ENCODE results near the gene FAM234B.
A peak's percentile ranks its signal among the peaks of the same experiment; 100 is the strongest.

FAM234B gene

DNA sequence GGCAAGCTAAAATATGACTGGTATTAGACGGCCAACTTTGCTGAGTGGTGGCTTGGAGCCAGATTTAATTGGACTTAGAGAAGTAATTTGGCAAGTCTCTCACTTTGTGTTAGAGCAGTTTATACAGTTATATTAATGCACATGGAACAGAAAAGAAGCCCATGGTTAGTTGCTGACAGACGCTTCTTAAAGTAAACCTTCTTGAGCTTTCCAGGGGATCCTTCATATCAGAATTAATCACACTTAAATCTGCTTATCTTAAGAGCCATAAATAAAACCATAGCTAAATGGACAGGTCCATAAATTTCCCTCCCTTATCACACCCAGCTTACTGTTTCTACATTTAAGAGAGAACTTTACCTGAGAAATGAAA, 49.7 kb downstream of the FAM234B start:
- Histone ChIP-seq H3K36me3 (replicated peaks; ENCODE audit: low read depth, low read length) (no peaks in the 10 kb centered on the region), H3K9ac (ENCODE audit: low read length) (no peak overlapping the region), H3K4me3 (ENCODE audit: low read length) (no peak overlapping the region), H2AFZ (ENCODE audit: low read depth, low read length) (no peak overlapping the region), H3K27me3 (ENCODE audit: low read depth, low read length) (peaks cover 61% of the 10 kb centered on the region), H3K9me3 (ENCODE audit: insufficient read depth, low read length) (no peaks in the 10 kb centered on the region), H3K4me2 (ENCODE audit: low read length) (peak overlapping the region; percentile 53), H4K20me1 (ENCODE audit: insufficient read depth, low read length) (peaks cover 20% of the 10 kb centered on the region), H3K79me2 (ENCODE audit: low read length) (no peaks in the 10 kb centered on the region), H3K4me1 (ENCODE audit: low read length) (peaks cover 65% of the 10 kb centered on the region), H3K27ac (ENCODE audit: low read length) (no peak overlapping the region)
- TF ChIP-seq EZH2phosphoT487 (IDR thresholded peaks at IDR 0.05; ENCODE audit: low read depth) = no peak
- TF ChIP-seq, protein P1, sequence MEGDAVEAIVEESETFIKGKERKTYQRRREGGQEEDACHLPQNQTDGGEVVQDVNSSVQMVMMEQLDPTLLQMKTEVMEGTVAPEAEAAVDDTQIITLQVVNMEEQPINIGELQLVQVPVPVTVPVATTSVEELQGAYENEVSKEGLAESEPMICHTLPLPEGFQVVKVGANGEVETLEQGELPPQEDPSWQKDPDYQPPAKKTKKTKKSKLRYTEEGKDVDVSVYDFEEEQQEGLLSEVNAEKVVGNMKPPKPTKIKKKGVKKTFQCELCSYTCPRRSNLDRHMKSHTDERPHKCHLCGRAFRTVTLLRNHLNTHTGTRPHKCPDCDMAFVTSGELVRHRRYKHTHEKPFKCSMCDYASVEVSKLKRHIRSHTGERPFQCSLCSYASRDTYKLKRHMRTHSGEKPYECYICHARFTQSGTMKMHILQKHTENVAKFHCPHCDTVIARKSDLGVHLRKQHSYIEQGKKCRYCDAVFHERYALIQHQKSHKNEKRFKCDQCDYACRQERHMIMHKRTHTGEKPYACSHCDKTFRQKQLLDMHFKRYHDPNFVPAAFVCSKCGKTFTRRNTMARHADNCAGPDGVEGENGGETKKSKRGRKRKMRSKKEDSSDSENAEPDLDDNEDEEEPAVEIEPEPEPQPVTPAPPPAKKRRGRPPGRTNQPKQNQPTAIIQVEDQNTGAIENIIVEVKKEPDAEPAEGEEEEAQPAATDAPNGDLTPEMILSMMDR (IDR thresholded peaks at IDR 0.05; ENCODE audit: low read depth, low read length) = no peak

DNA sequence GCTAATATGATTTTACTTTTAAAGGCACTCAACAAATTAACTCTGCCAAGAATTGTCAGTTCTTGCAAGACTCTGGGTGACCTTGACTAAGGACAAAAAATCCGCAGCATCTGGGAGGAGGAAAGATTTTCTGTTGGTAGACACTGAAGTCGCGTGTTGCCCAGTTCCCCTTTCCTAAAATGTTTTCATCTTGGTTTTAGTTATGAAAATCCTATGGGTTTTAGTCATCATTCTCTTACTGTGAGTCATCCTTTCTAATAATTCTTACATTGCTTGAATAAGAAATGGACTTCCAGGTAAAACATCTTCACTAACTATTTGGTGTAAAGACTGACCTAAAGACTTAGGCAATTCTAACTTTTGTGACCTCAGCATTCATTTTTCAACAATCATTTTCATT, 50.2 kb downstream of the FAM234B start:
- Histone ChIP-seq H3K27ac (ENCODE audit: low read length) (no peak overlapping the region), H2AFZ (ENCODE audit: low read depth, low read length) (no peak overlapping the region)
- TF ChIP-seq, protein P1 (IDR thresholded peaks at IDR 0.05; ENCODE audit: low read depth, low read length) = no peak
- TF ChIP-seq EZH2phosphoT487 (IDR thresholded peaks at IDR 0.05; ENCODE audit: low read depth) = peak; percentile 69; the same call in 1 of the 2 replicates

DNA sequence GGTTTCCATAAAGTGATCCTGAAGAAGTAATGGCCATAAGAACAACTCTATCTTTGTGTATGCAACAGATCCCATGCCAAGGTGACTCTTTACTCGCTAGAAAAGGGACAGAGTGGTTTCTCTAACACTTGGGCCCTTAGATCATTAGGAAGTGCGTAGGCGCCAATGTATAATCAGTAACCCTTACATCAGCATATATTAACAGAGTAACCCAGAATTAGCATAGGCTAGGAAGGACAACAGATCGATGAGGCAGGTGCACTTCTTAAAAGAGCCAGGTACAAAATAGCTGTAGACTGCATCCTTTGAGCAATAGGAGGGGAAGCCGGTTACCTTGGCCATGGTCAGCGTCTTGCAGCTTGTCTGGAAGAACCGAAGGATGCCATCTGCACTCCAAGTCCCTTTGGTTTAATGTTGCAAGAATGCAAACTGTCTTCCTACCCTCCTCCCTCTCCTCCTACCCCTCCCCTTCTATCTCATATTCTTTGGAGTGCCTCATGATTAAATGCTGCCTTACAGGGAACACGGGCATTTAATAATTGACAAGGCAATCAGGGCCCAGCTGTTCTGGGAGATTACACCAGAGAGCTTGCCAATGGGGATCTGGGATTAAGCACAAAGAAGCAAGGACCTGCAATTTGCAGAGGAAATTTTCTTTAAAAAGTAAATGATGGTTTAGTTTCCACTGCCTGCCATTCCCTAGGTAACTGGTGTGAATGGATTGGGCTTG, 51.2 kb downstream of the FAM234B start:
- H3K4me1 ChIP-seq (ENCODE audit: low read length) = peaks cover 59% of the 10 kb centered on the region

More for the DNA sequence above, 50.2 kb downstream of the FAM234B start:
- peaks cover 20% of the 10 kb centered on the region for H4K20me1 ChIP-seq (ENCODE audit: insufficient read depth, low read length)
- peaks cover 61% of the 10 kb centered on the region for H3K27me3 ChIP-seq (ENCODE audit: low read depth, low read length)
- peak overlapping the region; percentile 11 for H3K4me3 ChIP-seq (ENCODE audit: low read length)
- H3K4me1 ChIP-seq (ENCODE audit: low read length) = peaks cover 69% of the 10 kb centered on the region
- H3K9ac ChIP-seq (ENCODE audit: low read length) = no peak overlapping the region
- H3K9me3 ChIP-seq (ENCODE audit: insufficient read depth, low read length) = no peaks in the 10 kb centered on the region
- H3K79me2 ChIP-seq (ENCODE audit: low read length) = no peaks in the 10 kb centered on the region
- H3K4me2 ChIP-seq (ENCODE audit: low read length) = peak overlapping the region; percentile 53
- H3K36me3 ChIP-seq (replicated peaks; ENCODE audit: low read depth, low read length) = no peaks in the 10 kb centered on the region

DNA sequence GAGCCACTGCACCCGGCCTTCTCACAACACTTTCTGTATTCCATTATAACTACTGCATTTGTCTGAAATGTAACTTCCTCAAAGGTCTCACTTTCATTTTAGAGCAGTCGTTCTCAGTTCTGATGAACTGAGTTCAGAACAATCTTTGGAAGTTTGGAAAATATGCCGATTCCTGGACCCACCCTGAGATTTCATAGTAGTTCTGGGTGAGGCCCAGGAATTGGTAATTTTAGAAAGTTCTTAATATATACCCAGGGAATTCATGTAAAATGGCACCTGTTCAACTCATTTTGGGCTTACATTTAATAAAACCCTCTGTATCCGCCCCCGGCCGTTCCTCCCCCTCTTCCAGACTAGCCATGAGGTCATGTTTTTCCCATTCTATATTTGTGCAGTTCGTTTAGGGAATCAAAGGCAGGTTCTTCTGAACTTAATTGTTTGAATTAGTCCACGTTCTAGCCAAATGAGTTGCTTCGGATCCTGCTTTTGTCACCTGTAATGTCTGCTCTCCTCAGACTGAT, 53.4 kb downstream of the FAM234B start:
- TF ChIP-seq, protein P1 (IDR thresholded peaks at IDR 0.05; ENCODE audit: low read depth, low read length) = no peak
- TF ChIP-seq EZH2phosphoT487 (IDR thresholded peaks at IDR 0.05; ENCODE audit: low read depth) = no peak
- Histone ChIP-seq H2AFZ (ENCODE audit: low read depth, low read length) (peak overlapping the region; percentile 93), H3K36me3 (replicated peaks; ENCODE audit: low read depth, low read length) (no peaks in the 10 kb centered on the region), H3K79me2 (ENCODE audit: low read length) (no peaks in the 10 kb centered on the region), H3K4me1 (ENCODE audit: low read length) (peaks cover 46% of the 10 kb centered on the region), H3K4me3 (ENCODE audit: low read length) (peak overlapping the region; percentile 80), H3K4me2 (ENCODE audit: low read length) (peak overlapping the region; percentile 98), H3K27ac (ENCODE audit: low read length) (no peak overlapping the region), H3K9me3 (ENCODE audit: insufficient read depth, low read length) (no peaks in the 10 kb centered on the region), H3K9ac (ENCODE audit: low read length) (peak overlapping the region; percentile 47), H4K20me1 (ENCODE audit: insufficient read depth, low read length) (peaks cover 13% of the 10 kb centered on the region), H3K27me3 (ENCODE audit: low read depth, low read length) (peaks cover 64% of the 10 kb centered on the region)

More for the DNA sequence above, 51.2 kb downstream of the FAM234B start:
- peak overlapping the region; percentile 53 for H3K4me2 ChIP-seq (ENCODE audit: low read length)
- peaks cover 15% of the 10 kb centered on the region for H4K20me1 ChIP-seq (ENCODE audit: insufficient read depth, low read length)
- no peaks in the 10 kb centered on the region for H3K79me2 ChIP-seq (ENCODE audit: low read length)
- no peak overlapping the region for H2AFZ ChIP-seq (ENCODE audit: low read depth, low read length)
- peaks cover 67% of the 10 kb centered on the region for H3K27me3 ChIP-seq (ENCODE audit: low read depth, low read length)
- H3K9ac ChIP-seq (ENCODE audit: low read length) = no peak overlapping the region
- no peaks in the 10 kb centered on the region for H3K36me3 ChIP-seq (replicated peaks; ENCODE audit: low read depth, low read length)
- H3K9me3 ChIP-seq (ENCODE audit: insufficient read depth, low read length) = no peaks in the 10 kb centered on the region
- H3K27ac ChIP-seq (ENCODE audit: low read length) = no peak overlapping the region
- TF ChIP-seq, protein P1 (IDR thresholded peaks at IDR 0.05; ENCODE audit: low read depth, low read length) = no peak
- TF ChIP-seq EZH2phosphoT487 (IDR thresholded peaks at IDR 0.05; ENCODE audit: low read depth) = no peak
- no peak overlapping the region for H3K4me3 ChIP-seq (ENCODE audit: low read length)

All from OCI-LY3 (cell line).